K562 (cell line): Measurements from ENCODE around the gene LMNTD2. TPM values are rescaled to one million over a fixed set of nuclear protein-coding genes. Genes with fewer than 3 reads are reported as not detected.

Source experiments
- ARNT ChIP-seq, 2 experiments: fragments of 450-650 bp; IDR thresholded peaks; 2 replicates each; pipeline ENCODE4 v1.6.1; 2016; ENCODE audit warnings: mild to moderate bottlenecking in 1 of 2
- CHD1 ChIP-seq: fragments of 200-600 bp; sonication (generic); IDR thresholded peaks from one replicate; pipeline ENCODE4 v1.6.1; 2012; ENCODE audit warnings: mild to moderate bottlenecking, moderate library complexity, low read length, inconsistent platforms
- FOSL1 ChIP-seq: fragments of 200-800 bp; sonication (Bioruptor generic); conservative IDR thresholded peaks from 2 replicates; pipeline ENCODE4 v1.6.1; 2016; ENCODE audit warnings: missing genetic modification characterization, missing compliant biosample characterization
- HNRNPUL1 ChIP-seq: fragments of 200-400 bp; formaldehyde crosslinking; IDR thresholded peaks from 2 replicates; pipeline ENCODE4 v1.6.1; 2017; ENCODE audit warnings: low read length
- MAFG ChIP-seq: fragments of 450-650 bp; conservative IDR thresholded peaks from 2 replicates; pipeline ENCODE4 v1.6.1; 2016; ENCODE audit warnings: missing genetic modification characterization, missing compliant biosample characterization
- MCM3 ChIP-seq: fragments of 450-650 bp; IDR thresholded peaks from 2 replicates; pipeline ENCODE4 v1.6.1; 2016
- MIER1 ChIP-seq: fragments of 450-650 bp; IDR thresholded peaks from 2 replicates; pipeline ENCODE4 v1.6.1; 2016; ENCODE audit warnings: antibody characterized with exemption, mild to moderate bottlenecking, low read depth
- MXI1 ChIP-seq: IDR thresholded peaks from 2 replicates; pipeline ENCODE4 v1.6.1; 2011; ENCODE audit warnings: low read depth, mild to moderate bottlenecking, improper control_type of control experiment, low read length
- MYBL2 ChIP-seq, 2 experiments: fragments of 450-650 bp in 1 of 2; sonication (generic) in 1 of 2; formaldehyde crosslinking in 1 of 2; IDR thresholded peaks; 2 replicates each; pipeline versions ENCODE4 v1.6.1 to v1.8.1; 2017 to 2022; ENCODE audit warnings: borderline replicate concordance in 1 of 2, inconsistent platforms in 1 of 2, low read depth in 1 of 2, mild to moderate bottlenecking in 1 of 2, missing genetic modification reagents in 1 of 2, moderate library complexity in 1 of 2
- RBM22 ChIP-seq: fragments of 200-400 bp; formaldehyde crosslinking; IDR thresholded peaks from 2 replicates; pipeline ENCODE4 v1.6.1; 2018; ENCODE audit warnings: low read length, low read depth; ENCODE audit not compliant: poor library complexity, severe bottlenecking
- ZNF197 ChIP-seq: fragments of 200-800 bp; sonication (Bioruptor generic); IDR thresholded peaks from 2 replicates; pipeline ENCODE4 v1.6.1; 2016; ENCODE audit warnings: low read depth, missing genetic modification characterization, missing compliant biosample characterization
- ZNF780A ChIP-seq: fragments of 250-450 bp; sonication (Bioruptor Pico); IDR thresholded peaks from 2 replicates; pipeline ENCODE4 v1.5.0; 2021; ENCODE audit warnings: mild to moderate bottlenecking
- polyA plus RNA-seq, 8 experiments: library from polyadenylated mRNA; depleted of rRNA in 4 of 8; stranded (reverse) in 5 of 8; unstranded in 3 of 8; fragments of >200 nt; fragmentation: Nextera tagmentation in 2 of 8; fragmentation: Illumina TruSeq in 1 of 8; extraction: Ambion mirVana in 2 of 8; extraction: Trizol in 1 of 8; gene quantifications; 2 replicates each; pipeline versions ENCODE4 v1.2.1 to v1.2.3, GENCODE V29; 2011 to 2014; ENCODE audit warnings: inconsistent platforms in 1 of 8, missing spikeins in 1 of 8
- total RNA-seq, 7 experiments: library from RNA; depleted of rRNA in 6 of 7; stranded (reverse); fragments of >200 nt in 6 of 7; fragmentation: Illumina TruSeq in 2 of 7; extraction: Trizol in 2 of 7; gene quantifications; 2 replicates each; pipeline versions ENCODE4 v1.2.1 to v1.2.3, GENCODE V29; 2011 to 2021; ENCODE audit warnings: low replicate concordance in 1 of 7
- TF ChIP-seq, protein P1 (sequence below): fragments of 200-400 bp; formaldehyde crosslinking; IDR thresholded peaks from 2 replicates; pipeline ENCODE4 v1.6.1; 2017; ENCODE audit warnings: mild to moderate bottlenecking, low read depth, low read length, moderate library complexity
- TF ChIP-seq, protein P2 (sequence below): fragments of 450-650 bp; formaldehyde crosslinking; IDR thresholded peaks from 2 replicates; pipeline ENCODE4 v1.4.0; 2020; ENCODE audit warnings: mild to moderate bottlenecking, mixed read lengths
- TF ChIP-seq, protein P3 (sequence below), 2 experiments: fragments of 450-650 bp; IDR thresholded peaks; 2 replicates each; pipeline ENCODE4 v1.6.1; 2018; ENCODE audit warnings: mild to moderate bottlenecking in 2 of 2, low read depth in 1 of 2; ENCODE audit not compliant: partially characterized antibody in 2 of 2
- TF ChIP-seq, protein P4 (sequence below): fragments of 450-650 bp; IDR thresholded peaks from 2 replicates; pipeline ENCODE4 v1.7.1; 2018; ENCODE audit warnings: mild to moderate bottlenecking, low read depth; ENCODE audit not compliant: partially characterized antibody

Gene LMNTD2
- total and polyA plus RNA-seq, 9 of the 15 experiments (the other 6 are each of a cell fraction or from before 2014, with no cell fraction given) = 0.48 to 4.2 (median 1.5) TPM; not detected in 3

DNA sequence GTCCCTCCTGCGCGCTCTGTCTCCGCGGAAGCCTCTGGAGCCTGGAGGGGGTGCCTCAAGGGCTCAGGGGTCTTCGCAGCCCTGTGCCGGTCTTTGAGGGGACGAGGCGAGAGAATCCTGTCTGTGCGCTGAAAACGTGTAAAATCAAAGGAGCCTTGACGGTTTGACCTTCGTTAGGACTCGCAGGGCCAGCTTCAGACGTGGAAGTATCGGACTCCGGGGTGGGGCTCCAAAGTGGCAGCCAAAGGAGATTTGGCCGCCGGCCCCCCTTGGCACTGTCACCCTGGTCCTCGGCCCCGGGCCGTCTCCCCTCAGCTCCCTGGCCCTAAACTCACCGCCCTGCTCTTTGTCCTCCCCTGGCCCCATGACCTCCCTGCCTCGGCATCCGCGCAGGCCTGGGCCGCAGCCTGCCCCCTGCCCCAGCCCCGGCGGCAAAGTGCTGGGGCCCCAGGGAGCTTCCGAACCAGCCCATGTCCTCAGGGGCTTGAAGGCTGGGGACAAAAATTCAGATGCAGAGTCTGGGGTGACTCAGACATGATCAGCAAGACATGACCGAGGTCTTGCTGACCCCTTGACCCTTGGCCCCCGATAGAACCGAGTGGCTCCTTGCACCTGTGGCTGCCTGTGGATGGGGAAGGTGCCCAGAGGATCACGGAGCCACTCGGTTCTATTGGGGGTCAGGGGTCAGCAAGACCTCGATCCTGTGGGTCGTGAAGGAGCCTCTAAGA, 8.8 kb upstream of the LMNTD2 start (continued):
- TF ChIP-seq, protein P1, sequence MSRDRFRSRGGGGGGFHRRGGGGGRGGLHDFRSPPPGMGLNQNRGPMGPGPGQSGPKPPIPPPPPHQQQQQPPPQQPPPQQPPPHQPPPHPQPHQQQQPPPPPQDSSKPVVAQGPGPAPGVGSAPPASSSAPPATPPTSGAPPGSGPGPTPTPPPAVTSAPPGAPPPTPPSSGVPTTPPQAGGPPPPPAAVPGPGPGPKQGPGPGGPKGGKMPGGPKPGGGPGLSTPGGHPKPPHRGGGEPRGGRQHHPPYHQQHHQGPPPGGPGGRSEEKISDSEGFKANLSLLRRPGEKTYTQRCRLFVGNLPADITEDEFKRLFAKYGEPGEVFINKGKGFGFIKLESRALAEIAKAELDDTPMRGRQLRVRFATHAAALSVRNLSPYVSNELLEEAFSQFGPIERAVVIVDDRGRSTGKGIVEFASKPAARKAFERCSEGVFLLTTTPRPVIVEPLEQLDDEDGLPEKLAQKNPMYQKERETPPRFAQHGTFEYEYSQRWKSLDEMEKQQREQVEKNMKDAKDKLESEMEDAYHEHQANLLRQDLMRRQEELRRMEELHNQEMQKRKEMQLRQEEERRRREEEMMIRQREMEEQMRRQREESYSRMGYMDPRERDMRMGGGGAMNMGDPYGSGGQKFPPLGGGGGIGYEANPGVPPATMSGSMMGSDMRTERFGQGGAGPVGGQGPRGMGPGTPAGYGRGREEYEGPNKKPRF = no peak
- TF ChIP-seq MYBL2 (IDR thresholded peaks at IDR 0.05; ENCODE audit: low read depth) = no peak
- TF ChIP-seq MYBL2 (CRISPR knock-in tag; IDR thresholded peaks at IDR 0.05; ENCODE audit: borderline replicate concordance) = no peak
- no peak for TF ChIP-seq HNRNPUL1
- TF ChIP-seq, protein P2, sequence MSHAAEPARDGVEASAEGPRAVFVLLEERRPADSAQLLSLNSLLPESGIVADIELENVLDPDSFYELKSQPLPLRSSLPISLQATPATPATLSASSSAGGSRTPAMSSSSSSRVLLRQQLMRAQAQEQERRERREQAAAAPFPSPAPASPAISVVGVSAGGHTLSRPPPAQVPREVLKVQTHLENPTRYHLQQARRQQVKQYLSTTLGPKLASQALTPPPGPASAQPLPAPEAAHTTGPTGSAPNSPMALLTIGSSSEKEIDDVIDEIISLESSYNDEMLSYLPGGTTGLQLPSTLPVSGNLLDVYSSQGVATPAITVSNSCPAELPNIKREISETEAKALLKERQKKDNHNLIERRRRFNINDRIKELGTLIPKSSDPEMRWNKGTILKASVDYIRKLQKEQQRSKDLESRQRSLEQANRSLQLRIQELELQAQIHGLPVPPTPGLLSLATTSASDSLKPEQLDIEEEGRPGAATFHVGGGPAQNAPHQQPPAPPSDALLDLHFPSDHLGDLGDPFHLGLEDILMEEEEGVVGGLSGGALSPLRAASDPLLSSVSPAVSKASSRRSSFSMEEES (CRISPR knock-in tag) = no peak
- no peak for TF ChIP-seq MIER1
- peak; percentile 35 for TF ChIP-seq RBM22
- TF ChIP-seq MAFG (tag) = no peak
- TF ChIP-seq MCM3 = no peak
- TF ChIP-seq, protein P3, sequence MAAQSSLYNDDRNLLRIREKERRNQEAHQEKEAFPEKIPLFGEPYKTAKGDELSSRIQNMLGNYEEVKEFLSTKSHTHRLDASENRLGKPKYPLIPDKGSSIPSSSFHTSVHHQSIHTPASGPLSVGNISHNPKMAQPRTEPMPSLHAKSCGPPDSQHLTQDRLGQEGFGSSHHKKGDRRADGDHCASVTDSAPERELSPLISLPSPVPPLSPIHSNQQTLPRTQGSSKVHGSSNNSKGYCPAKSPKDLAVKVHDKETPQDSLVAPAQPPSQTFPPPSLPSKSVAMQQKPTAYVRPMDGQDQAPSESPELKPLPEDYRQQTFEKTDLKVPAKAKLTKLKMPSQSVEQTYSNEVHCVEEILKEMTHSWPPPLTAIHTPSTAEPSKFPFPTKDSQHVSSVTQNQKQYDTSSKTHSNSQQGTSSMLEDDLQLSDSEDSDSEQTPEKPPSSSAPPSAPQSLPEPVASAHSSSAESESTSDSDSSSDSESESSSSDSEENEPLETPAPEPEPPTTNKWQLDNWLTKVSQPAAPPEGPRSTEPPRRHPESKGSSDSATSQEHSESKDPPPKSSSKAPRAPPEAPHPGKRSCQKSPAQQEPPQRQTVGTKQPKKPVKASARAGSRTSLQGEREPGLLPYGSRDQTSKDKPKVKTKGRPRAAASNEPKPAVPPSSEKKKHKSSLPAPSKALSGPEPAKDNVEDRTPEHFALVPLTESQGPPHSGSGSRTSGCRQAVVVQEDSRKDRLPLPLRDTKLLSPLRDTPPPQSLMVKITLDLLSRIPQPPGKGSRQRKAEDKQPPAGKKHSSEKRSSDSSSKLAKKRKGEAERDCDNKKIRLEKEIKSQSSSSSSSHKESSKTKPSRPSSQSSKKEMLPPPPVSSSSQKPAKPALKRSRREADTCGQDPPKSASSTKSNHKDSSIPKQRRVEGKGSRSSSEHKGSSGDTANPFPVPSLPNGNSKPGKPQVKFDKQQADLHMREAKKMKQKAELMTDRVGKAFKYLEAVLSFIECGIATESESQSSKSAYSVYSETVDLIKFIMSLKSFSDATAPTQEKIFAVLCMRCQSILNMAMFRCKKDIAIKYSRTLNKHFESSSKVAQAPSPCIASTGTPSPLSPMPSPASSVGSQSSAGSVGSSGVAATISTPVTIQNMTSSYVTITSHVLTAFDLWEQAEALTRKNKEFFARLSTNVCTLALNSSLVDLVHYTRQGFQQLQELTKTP (IDR thresholded peaks at IDR 0.05; ENCODE audit: low read depth in 1 of 2, partially characterized antibody in 2 of 2) = no peak
- TF ChIP-seq FOSL1 = peak; percentile 44; the same call in 1 of the 2 replicates
- TF ChIP-seq ZNF197 = no peak
- no peak for TF ChIP-seq ZNF780A (CRISPR knock-in tag)
- TF ChIP-seq CHD1 = peak; percentile 51
- TF ChIP-seq MXI1 = no peak
- TF ChIP-seq, protein P4, sequence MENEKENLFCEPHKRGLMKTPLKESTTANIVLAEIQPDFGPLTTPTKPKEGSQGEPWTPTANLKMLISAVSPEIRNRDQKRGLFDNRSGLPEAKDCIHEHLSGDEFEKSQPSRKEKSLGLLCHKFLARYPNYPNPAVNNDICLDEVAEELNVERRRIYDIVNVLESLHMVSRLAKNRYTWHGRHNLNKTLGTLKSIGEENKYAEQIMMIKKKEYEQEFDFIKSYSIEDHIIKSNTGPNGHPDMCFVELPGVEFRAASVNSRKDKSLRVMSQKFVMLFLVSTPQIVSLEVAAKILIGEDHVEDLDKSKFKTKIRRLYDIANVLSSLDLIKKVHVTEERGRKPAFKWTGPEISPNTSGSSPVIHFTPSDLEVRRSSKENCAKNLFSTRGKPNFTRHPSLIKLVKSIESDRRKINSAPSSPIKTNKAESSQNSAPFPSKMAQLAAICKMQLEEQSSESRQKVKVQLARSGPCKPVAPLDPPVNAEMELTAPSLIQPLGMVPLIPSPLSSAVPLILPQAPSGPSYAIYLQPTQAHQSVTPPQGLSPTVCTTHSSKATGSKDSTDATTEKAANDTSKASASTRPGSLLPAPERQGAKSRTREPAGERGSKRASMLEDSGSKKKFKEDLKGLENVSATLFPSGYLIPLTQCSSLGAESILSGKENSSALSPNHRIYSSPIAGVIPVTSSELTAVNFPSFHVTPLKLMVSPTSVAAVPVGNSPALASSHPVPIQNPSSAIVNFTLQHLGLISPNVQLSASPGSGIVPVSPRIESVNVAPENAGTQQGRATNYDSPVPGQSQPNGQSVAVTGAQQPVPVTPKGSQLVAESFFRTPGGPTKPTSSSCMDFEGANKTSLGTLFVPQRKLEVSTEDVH = no peak
- TF ChIP-seq ARNT (IDR thresholded peaks at IDR 0.05) = no peak
